OCI-LY7 (cell line): Measurements from ENCODE around the gene C20orf204. TPM values are rescaled to one million over a fixed set of nuclear protein-coding genes. Genes with fewer than 3 reads are reported as not detected.

ENCODE experiments used
- BruUV-seq: library from RNA; stranded (reverse); fragments of 400-500 nt; replicated peaks from 2 replicates; lab custom pipeline; 2021; lab: Mats Ljungman, UMichigan
- CTCF ChIA-PET: fragments of 300-600 bp; sonication (Branson Sonifier 250); formaldehyde crosslinking; loops from one replicate; lab custom pipeline; 2022; ENCODE audit warnings: antibody characterized with exemption; ENCODE audit not compliant: unreplicated experiment; lab: Charles Lee
- POLR2A ChIA-PET: fragments of 300-600 bp; sonication (Branson Sonifier 250); formaldehyde crosslinking; loops from one replicate; lab custom pipeline; 2022; ENCODE audit warnings: antibody characterized with exemption; lab: Charles Lee
- DNase-seq: peaks from one replicate; pipeline ENCODE4 v3.0.0-alpha.2; 2015; ENCODE audit warnings: low spot score
- H2AFZ ChIP-seq: fragments of 200-600 bp; sonication (generic), shearing (Covaris generic); 2 replicates; pipeline ENCODE4 v1.6.1; 2014; ENCODE audit warnings: mild to moderate bottlenecking, antibody characterized with exemption, low read length, moderate library complexity
- H3K27ac ChIP-seq: fragments of 200-600 bp; sonication (generic); 2 replicates; pipeline ENCODE4 v1.5.1; 2014; ENCODE audit warnings: mixed run types, low read depth, mild to moderate bottlenecking, moderate library complexity, low read length, inconsistent platforms; ENCODE audit not compliant: poor library complexity, severe bottlenecking
- H3K36me3 ChIP-seq: fragments of 200-600 bp; sonication (generic); 2 replicates; pipeline ENCODE4 v1.6.1; 2014; ENCODE audit warnings: mild to moderate bottlenecking, antibody characterized with exemption, low read length, moderate library complexity, mixed read lengths; ENCODE audit not compliant: insufficient read depth
- H3K4me1 ChIP-seq: fragments of 200-600 bp; sonication (generic); 2 replicates; pipeline ENCODE4 v1.5.1; 2014; ENCODE audit warnings: mild to moderate bottlenecking, low read length; ENCODE audit not compliant: insufficient read depth, poor library complexity, severe bottlenecking
- H3K4me2 ChIP-seq: fragments of 200-600 bp; sonication (generic); 2 replicates; pipeline ENCODE4 v1.6.1; 2014; ENCODE audit warnings: mild to moderate bottlenecking, low read length
- H3K4me3 ChIP-seq: fragments of 200-600 bp; sonication (generic); 2 replicates; pipeline ENCODE4 v1.5.1; 2014; ENCODE audit warnings: mild to moderate bottlenecking, low read depth, low read length; ENCODE audit not compliant: poor library complexity, severe bottlenecking
- H3K79me2 ChIP-seq: fragments of 200-600 bp; sonication (generic); 2 replicates; pipeline ENCODE4 v1.6.1; 2016; ENCODE audit warnings: low read depth, mild to moderate bottlenecking, low read length, moderate library complexity, mixed read lengths; ENCODE audit not compliant: insufficient read depth
- H3K9me2 ChIP-seq: fragments of 200-600 bp; sonication (generic); 2 replicates; pipeline ENCODE4 v1.6.1; 2016; ENCODE audit warnings: mild to moderate bottlenecking, low read length, mixed read lengths; ENCODE audit not compliant: insufficient read depth
- H3K9me3 ChIP-seq: fragments of 200-600 bp; sonication (generic); 2 replicates; pipeline ENCODE4 v1.6.1; 2014; ENCODE audit warnings: mild to moderate bottlenecking, mixed run types, low read length, mixed read lengths
- H4K20me1 ChIP-seq: fragments of 200-600 bp; sonication (generic); 2 replicates; pipeline ENCODE4 v1.6.1; 2014; ENCODE audit warnings: mild to moderate bottlenecking, antibody characterized with exemption, low read length, moderate library complexity, mixed read lengths; ENCODE audit not compliant: insufficient read depth
- EZH2phosphoT487 ChIP-seq: fragments of 200-600 bp; sonication (generic); IDR thresholded peaks from 2 replicates; pipeline ENCODE4 v1.6.1; 2018; ENCODE audit warnings: low read depth, borderline replicate concordance, mild to moderate bottlenecking, mixed run types, antibody characterized with exemption, low read length, moderate library complexity, mixed read lengths
- intact Hi-C: fragments of 100-400 bp; cut with micrococcal nuclease; formaldehyde crosslinking; loops from one replicate; pipeline ENCODE4 v1.10.0; 2022; ENCODE audit not compliant: unreplicated experiment
- total RNA-seq, 2 experiments: library from RNA; depleted of rRNA in 1 of 2; stranded (reverse); fragments of >200 nt in 1 of 2; shearing (Covaris generic) in 1 of 2; gene quantifications; 2 replicates each; pipeline ENCODE4 v1.2.3, GENCODE V29; 2014 to 2022
- TF ChIP-seq, protein P1 (sequence below): fragments of 200-600 bp; sonication (generic); conservative IDR thresholded peaks from 2 replicates; pipeline ENCODE4 v1.5.1; 2014; ENCODE audit warnings: mild to moderate bottlenecking, antibody characterized with exemption, low read length, moderate library complexity, mixed read lengths

C20orf204 gene
- total RNA-seq, 2 experiments from 2014 or later = 3.5 to 6.7 TPM

DNA sequence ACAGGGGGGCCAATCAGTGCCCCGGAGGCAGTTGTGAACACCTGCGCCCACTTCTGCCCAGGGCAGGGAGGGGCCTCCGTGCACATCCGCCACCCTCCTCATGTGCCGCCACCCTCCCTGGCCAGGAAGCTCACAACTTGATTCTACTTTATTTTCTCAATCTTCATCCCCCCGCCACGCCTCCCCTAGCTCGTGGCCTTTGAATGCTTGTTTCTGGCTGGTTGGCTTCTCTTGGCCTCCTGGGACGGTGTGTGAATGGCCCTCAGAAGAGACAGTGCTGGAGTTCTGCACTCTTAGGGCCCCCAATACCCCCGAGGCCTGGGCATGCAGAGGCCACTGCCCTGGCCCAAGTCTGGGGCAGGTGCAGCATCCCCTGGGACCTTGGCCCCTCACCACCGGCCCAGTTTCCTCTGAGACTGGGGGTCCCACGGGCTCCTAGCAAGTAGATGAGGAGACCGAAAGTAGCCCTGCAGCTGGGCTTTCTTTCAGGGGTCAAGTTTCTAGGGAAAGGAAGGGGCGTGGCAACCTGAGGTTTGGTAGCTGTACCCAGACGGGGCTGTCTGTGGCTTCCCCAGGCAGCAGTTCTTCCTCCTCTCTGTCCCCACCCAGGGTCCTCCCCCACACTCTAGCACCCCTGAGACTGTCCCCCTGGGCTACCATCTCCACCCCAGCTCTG, 42.0 kb downstream of the C20orf204 start:
- peak overlapping the region; percentile 97 for H3K27ac ChIP-seq
- H3K4me3 ChIP-seq = peak overlapping the region; percentile 94
- H4K20me1 ChIP-seq = no peaks in the 10 kb centered on the region
- ChIA-PET CTCF (interaction anchor here (0.6 kb wide), 1 partner anchor 540 kb away, joined by 13 read pairs; no protein-coding TSS in a partner anchor), POLR2A (interaction anchor here (1.6 kb wide), 1 partner anchor 12 kb away, joined by 3 read pairs; no protein-coding TSS in a partner anchor)
- peak overlapping the region; percentile 90 for H3K4me2 ChIP-seq
- DNase-seq = peak; percentile 92
- H3K9me2 ChIP-seq = no peaks in the 10 kb centered on the region
- intact Hi-C loops = loop anchor here (2.0 to 5.0 kb wide), 4 partner anchors 15 to 451 kb away; partner anchors contain the start of genes GMEB2, PRPF6 and TCEA2
- H3K36me3 ChIP-seq = peaks cover 30% of the 10 kb centered on the region; the same call in 1 of the 2 replicates
- H3K4me1 ChIP-seq = peaks cover 40% of the 10 kb centered on the region
- no peaks in the 10 kb centered on the region for H3K9me3 ChIP-seq
- TF ChIP-seq, protein P1, sequence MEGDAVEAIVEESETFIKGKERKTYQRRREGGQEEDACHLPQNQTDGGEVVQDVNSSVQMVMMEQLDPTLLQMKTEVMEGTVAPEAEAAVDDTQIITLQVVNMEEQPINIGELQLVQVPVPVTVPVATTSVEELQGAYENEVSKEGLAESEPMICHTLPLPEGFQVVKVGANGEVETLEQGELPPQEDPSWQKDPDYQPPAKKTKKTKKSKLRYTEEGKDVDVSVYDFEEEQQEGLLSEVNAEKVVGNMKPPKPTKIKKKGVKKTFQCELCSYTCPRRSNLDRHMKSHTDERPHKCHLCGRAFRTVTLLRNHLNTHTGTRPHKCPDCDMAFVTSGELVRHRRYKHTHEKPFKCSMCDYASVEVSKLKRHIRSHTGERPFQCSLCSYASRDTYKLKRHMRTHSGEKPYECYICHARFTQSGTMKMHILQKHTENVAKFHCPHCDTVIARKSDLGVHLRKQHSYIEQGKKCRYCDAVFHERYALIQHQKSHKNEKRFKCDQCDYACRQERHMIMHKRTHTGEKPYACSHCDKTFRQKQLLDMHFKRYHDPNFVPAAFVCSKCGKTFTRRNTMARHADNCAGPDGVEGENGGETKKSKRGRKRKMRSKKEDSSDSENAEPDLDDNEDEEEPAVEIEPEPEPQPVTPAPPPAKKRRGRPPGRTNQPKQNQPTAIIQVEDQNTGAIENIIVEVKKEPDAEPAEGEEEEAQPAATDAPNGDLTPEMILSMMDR = no peak
- no peak for TF ChIP-seq EZH2phosphoT487
- BruUV-seq = no TSS peak
- peaks cover 13% of the 10 kb centered on the region; the same call in 1 of the 2 replicates for H3K79me2 ChIP-seq
- no peak overlapping the region for H2AFZ ChIP-seq

- Histone ChIP-seq H3K27ac (peak overlapping the region; percentile 97), H3K9me2 (no peaks in the 10 kb centered on the region), H3K9me3 (no peaks in the 10 kb centered on the region), H3K4me3 (peak overlapping the region; percentile 94), H3K4me1 (peaks cover 44% of the 10 kb centered on the region), H3K79me2 (peaks cover 13% of the 10 kb centered on the region; the same call in 1 of the 2 replicates), H2AFZ (no peak overlapping the region), H4K20me1 (no peaks in the 10 kb centered on the region), H3K4me2 (peak overlapping the region; percentile 90), H3K36me3 (peaks cover 21% of the 10 kb centered on the region; the same call in 1 of the 2 replicates)
- CTCF ChIA-PET = no interaction called here
- DNase-seq = no peak
- intact Hi-C loops = loop anchor here (2.0 to 5.0 kb wide), 4 partner anchors 16 to 452 kb away; partner anchors contain the start of genes GMEB2, PRPF6 and TCEA2
- no peak for TF ChIP-seq EZH2phosphoT487
- TF ChIP-seq, protein P1 = no peak
- BruUV-seq = no TSS peak
- POLR2A ChIA-PET = interaction anchor here (0.6 to 1.2 kb wide), 2 partner anchors 17 to 21 kb away, joined by 3 to 5 read pairs; no protein-coding TSS in a partner anchor
These were observed 42.9 kb downstream of the C20orf204 start for GRCh38 chr20:64078934-64079272.
